HG03135 (cell line): Measurements from ENCODE around the gene CAPN11.
"Not testable (repeated sequence)": the region's sequence is repeated elsewhere in the genome, so short reads cannot be mapped to it uniquely, and the experiment has no call there.

Experiments used
- ATAC-seq: cut with Tn5 transposase; IDR thresholded peaks from one replicate; pipeline ENCODE4 v1.9.1; 2021; ENCODE audit warnings: mild to moderate bottlenecking, moderate library complexity; ENCODE audit not compliant: unreplicated experiment

The CAPN11 gene

GRCh38 chr6:44129841-44130322, 28.7 kb upstream of the CAPN11 start:
- no peak for ATAC-seq

- ATAC-seq: no peak
These were observed 26.7 kb upstream of the CAPN11 start for GRCh38 chr6:44131892-44132291.

GRCh38 chr6:44132476-44132875, 26.1 kb upstream of the CAPN11 start:
- ATAC-seq: no peak

DNA sequence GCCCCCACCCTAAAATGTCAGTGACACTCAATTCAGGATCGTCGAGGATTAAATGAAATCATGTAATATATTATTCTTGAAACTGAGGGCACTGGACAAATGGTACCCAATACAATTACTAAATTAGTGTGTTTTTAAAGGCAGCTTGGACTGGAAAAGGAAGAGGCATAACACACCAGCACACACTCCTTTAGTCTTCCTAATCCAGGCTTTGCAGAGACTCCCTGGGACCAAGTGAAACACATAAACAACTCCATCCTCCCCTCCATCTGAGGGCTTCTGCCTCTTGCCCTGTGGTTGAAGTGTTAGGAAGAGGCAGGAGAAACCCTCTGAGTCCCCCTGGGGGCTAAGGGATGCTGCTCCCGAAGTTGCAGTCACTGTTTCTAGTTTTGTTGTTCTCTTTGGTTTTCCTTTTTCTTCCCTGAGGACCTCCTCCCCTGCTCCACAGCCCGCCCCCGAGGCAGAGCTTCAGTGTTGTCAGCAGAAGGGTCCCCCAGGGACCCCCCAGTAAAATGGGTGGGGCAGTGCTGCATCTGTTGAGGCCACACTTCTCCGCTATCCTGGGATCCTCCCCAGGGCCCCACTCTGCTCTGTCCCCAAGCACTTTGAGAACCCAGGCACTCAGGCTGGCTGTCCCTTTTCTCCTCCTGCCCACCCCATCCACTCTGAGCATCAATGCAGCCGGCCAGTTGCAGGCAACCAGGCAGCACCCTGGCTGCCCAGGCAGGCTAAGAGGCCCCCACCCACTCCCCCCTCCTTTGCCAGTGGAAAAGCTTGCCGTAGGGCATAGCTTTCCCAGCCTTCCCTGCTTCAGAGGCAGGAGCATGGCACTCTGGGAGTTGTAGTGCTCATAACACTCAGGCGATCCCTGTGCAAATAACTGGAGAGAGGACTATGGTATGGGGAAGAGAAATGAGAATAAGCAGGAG, 25.4 kb upstream of the CAPN11 start:
- no peak for ATAC-seq

DNA sequence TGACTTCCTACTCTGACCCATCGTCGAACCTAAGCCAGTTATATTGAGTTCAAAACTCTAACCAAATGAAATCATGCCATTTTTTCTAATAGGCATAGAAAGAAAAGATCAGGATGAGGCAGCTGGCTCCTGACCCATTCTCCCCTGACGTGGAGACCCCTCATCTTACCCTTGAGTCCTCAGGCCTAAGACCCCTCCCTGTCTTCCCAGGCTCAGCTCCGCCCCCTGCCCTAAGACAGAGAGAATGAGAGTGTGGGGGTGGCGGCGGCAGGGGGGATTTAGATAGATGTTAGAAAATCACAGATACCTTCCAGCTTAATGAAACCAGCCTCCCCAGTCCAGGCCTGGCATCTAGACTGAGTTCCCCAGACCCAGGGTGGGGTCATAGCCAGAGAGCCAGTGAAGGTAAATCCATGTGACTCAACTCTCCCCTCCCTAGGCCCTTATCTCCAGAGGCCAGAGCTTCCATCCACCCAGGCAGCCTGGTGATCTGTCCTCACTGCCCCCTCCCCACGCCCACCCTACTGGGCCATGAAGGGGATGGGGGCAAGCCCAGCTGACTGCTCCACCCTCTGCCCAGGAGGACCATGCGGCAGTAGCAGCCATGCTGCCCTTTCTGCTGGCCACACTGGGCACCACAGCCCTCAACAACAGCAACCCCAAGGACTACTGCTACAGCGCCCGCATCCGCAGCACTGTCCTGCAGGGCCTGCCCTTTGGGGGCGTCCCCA, 24.5 kb upstream of the CAPN11 start:
- no peak for ATAC-seq

GRCh38 chr6:44135173-44135758, 23.4 kb upstream of the CAPN11 start:
- ATAC-seq: no peak

- ATAC-seq: no peak
These were observed 22.7 kb upstream of the CAPN11 start for GRCh38 chr6:44135875-44136274.

DNA sequence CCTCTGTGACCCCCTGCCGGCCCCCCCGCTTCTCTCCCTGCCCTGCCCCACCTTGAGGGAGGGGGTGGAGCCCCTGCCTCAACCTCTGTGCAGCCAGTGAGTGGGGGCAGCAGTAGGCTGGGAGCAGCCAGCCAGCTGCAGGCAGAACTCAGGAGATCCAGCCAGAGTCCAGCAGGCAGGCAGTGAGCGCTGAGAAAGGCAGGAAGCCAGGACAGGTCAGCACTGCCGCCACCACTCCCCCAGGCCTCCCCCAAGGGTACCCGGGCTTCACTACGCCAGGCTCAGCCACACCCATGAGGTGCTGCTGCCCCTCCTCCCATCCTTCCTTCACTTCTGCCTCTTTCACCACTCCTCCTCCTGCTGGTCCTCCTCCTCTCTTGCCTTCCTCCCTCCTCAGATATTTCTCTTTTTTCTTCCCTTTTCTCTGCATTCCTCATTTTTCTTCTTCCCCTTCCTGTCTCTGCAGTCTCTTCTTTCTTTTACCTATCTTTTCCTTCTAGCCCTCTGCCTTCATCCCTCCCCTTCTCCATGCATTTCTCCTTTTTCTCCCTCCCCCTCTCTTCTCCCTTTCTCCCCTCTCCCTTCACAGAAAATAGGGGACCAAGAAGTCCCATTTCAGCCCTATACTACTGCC, 19.8 kb upstream of the CAPN11 start:
- ATAC-seq: no peak

DNA sequence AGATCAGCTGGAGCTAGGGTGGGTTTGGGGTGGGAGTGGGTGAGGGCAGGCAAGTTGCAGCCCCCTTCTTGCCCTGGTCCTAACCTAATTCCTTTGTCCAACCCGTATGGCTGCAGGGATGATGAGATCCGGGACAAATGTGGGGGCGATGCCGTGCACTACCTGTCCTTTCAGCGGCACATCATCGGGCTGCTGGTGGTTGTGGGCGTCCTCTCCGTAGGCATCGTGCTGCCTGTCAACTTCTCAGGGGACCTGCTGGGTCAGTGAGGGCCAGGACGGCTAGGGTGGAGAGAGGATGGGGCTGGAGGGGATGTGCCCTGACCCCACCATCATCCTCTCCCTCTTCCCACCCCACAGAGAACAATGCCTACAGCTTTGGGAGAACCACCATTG, 19.3 kb upstream of the CAPN11 start:
- ATAC-seq: no peak

DNA sequence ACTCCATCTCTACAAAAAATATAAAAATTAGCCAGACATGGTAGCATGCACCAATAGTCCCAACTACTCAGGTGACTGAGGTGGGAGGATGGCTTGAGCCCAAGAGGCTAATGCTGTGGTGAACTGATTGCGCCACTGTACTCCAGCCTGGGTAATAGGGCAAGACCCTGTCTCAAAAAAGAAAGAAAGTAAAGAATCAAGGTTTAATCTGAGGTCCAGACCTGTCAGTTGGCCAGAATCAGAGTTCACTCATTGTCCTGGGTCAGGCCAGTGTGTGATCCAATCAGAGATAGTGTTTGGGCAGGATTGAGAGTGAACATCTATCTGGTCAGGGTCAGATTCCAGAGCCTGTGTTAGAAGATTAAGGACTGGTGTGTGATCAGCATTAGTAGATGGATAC, 15.8 kb upstream of the CAPN11 start:
- ATAC-seq: no peak

- ATAC-seq: no peak
These were observed 14.9 kb upstream of the CAPN11 start for GRCh38 chr6:44143731-44144130.

DNA sequence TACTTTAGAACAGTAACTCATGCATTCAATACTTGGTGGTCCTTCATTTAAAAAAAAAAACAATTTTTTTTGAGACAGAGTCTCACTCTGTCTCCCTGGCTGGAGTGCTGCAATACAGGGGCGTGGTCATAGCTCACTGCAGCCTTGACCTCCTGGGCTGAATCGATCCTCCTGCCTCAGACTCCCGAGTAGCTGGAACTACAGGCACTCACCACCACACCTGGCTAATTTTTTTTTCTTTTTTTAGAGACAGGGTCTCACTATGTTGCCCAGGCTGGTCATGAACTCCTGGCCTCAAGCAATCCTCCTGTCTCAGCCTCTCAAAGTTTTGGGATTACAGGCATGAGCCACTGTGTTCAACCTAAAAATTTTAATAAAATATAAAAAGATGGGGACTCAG, 14.1 kb upstream of the CAPN11 start:
- not testable (repeated sequence) for ATAC-seq

DNA sequence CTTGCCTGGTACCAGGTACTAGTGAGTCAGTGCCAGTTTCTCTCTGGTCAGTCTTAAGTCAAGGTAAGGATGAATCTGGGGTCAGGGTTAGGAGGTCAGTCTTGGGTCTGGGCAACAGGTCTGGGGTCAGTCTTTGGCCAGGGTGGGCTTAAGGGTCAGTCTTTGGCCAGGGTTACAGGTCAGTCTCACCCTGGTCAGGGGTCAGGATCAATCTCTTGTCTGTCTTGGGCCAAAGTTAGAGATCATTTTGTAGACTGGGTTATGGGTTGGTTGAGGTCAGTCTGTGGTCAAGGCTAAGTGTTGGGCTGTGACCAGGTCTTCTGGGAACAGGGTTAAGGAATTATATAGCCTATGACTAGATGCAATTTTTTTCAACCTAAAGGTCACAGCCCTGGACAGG, 12.8 kb upstream of the CAPN11 start:
- ATAC-seq: no peak

DNA sequence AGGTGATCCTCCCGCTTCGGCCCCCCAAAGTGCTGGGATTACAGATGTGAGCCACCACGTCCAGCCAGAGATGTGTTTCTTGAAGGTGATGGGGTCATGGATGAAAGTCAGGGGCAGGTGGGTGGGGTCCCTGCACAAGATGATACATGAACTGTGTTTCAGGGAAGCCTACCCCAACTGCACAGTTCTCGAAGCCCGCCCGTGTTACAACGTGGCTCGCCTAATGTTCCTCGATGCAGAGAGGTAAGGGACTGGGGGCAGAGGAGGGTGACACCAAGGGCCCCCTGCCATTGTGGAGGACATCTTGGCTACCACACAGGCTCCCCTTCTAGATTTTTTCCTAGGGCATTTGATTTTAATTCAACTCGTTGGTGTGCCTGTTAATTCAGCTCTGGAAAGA, 11.9 kb upstream of the CAPN11 start:
- no peak for ATAC-seq

GRCh38 chr6:44147256-44147655, 11.4 kb upstream of the CAPN11 start:
- ATAC-seq: no peak

- ATAC-seq: no peak
These were observed 10.3 kb upstream of the CAPN11 start for GRCh38 chr6:44148306-44148705.

GRCh38 chr6:44149369-44150012, 9.1 kb upstream of the CAPN11 start:
- no peak for ATAC-seq

- no peak for ATAC-seq
These were observed 8.2 kb upstream of the CAPN11 start for GRCh38 chr6:44150317-44150917.

DNA sequence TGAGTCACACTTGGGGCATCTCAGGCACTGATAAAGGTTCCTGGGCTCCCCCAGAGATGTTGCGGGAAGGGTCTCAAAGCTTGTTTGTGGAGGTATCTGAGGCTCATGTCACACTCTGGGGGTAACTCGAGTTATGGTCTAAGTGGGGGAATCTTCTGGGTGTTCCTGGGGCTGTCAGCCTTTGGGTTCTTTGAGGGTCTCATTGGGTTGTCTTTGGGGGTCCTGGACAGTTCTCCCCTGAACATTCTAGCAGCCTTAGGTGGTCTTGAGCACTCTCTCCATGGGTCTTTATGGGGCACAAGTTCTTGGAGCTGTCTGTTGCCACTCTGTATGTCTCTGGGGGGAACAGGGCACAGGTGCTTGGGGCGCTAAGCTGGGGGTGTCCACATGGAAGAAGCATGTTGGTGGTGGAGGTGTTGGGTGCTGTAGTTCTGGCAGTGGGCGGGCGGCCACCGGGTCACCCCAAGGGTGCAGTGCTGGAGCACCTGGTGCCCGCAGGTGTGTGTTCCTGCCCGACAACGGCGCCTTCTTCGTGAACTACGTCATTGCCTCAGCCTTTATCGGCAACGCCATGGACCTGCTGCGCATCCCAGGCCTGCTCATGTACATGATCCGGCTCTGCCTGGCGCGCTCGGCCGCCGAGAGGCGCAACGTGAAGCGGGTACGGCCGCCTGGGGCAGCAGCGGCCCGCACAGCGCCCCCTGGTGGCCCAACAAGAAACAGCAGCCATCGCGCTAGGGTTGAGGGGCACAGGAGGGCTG, 7.1 kb upstream of the CAPN11 start:
- peak; percentile 54 for ATAC-seq

- ATAC-seq: no peak
These were observed 6.5 kb upstream of the CAPN11 start for GRCh38 chr6:44152109-44152461.
